Esophagus muscularis mucosa (tissue), 4 donors: ENCODE data around the gene IQGAP2. TPM values are rescaled to one million over a fixed set of nuclear protein-coding genes. Genes with fewer than 3 reads are reported as not detected.

Source experiments
- DNase-seq: peaks from one replicate; pipeline ENCODE4 v3.0.0-alpha.2; 2017; ENCODE audit errors: extremely low spot score
- H3K27ac ChIP-seq, 4 donors: fragments of 200-600 bp; sonication (generic); replicated peaks in 1 of 4; 1 replicate in 3 of 4; 2 replicates in 1 of 4; pipeline ENCODE4 v1.5.1; 2016 to 2019; ENCODE audit warnings: mild to moderate bottlenecking in 1 of 4
- H3K27me3 ChIP-seq, 4 donors: fragments of 200-600 bp; sonication (generic); one replicate each; pipeline versions ENCODE4 v1.5.1 to v1.6.0; 2016 to 2019
- H3K36me3 ChIP-seq, 4 donors: fragments of 200-600 bp; sonication (generic); one replicate each; pipeline ENCODE4 v1.5.1; 2016 to 2019
- H3K4me1 ChIP-seq, 4 donors: fragments of 200-600 bp; sonication (generic); one replicate each; pipeline ENCODE4 v1.5.1; 2016 to 2019
- H3K4me3 ChIP-seq, 4 donors: fragments of 200-600 bp; sonication (generic); 1 replicate in 2 of 4; 2 replicates in 2 of 4; pipeline ENCODE4 v1.5.1; 2016 to 2019; ENCODE audit warnings: mild to moderate bottlenecking in 4 of 4, moderate library complexity in 1 of 4
- H3K9me3 ChIP-seq, 4 donors: fragments of 200-600 bp; sonication (generic); 1 replicate in 3 of 4; 2 replicates in 1 of 4; pipeline ENCODE4 v1.5.1; 2016 to 2019
- CTCF ChIP-seq, 3 experiments: fragments of 200-600 bp in 2 of 3; fragments of 450-650 bp in 1 of 3; sonication (generic) in 2 of 3; IDR thresholded peaks; one replicate each; pipeline ENCODE4 v1.5.1; 2017 to 2019; ENCODE audit warnings: antibody characterized with exemption in 3 of 3, mild to moderate bottlenecking in 2 of 3, moderate library complexity in 1 of 3
- EP300 ChIP-seq: sonication (generic); formaldehyde crosslinking; IDR thresholded peaks from one replicate; pipeline ENCODE4 v1.6.1; 2017; ENCODE audit warnings: antibody characterized with exemption
- POLR2A ChIP-seq: fragments of 450-650 bp; IDR thresholded peaks from one replicate; pipeline ENCODE4 v1.6.1; 2017; ENCODE audit warnings: antibody characterized with exemption, moderate library complexity, mild to moderate bottlenecking, low read depth
- POLR2AphosphoS5 ChIP-seq, 2 donors: sonication (generic); formaldehyde crosslinking; IDR thresholded peaks; one replicate each; pipeline ENCODE4 v1.6.1; 2017; ENCODE audit warnings: antibody characterized with exemption in 2 of 2
- WGBS: methylation state at CpG from one replicate; pipeline ENCODE4 v1.1.5; 2018; 5-methylcytosine and 5-hydroxymethylcytosine counted together
- intact Hi-C: fragments of 100-400 bp; cut with DNase I; formaldehyde crosslinking; loops from one replicate; pipeline ENCODE4 v1.15.1; 2023
- total RNA-seq, 4 donors: library from RNA; depleted of rRNA; stranded (reverse); fragments of >200 nt; gene quantifications; one replicate each; pipeline versions ENCODE4 v1.1.0 to v1.2.1, GENCODE V29; 2016

The IQGAP2 gene
- total RNA-seq, 4 donors from 2014 or later: 14.9 to 30.7 (median 20.8) TPM

DNA sequence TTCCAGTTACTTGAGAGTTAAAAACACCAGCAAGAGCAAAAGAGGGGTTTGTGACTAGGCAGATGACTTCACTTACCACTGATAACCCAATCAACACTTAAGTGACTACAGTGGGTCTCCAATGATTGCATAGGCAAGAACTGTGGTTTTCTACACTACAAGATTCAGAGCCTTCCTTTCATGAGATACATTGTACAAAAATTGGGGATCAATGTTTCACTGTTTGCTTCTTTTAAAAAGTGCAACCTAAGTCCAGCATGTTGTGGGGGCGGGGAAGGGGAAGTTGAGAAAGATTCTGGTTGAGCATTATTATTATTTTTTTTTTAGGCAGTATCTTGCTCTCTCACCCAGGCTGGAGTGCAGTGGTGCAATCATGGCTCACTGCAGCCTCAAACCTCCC lies 3.6 kb downstream of the IQGAP2 start:
- 65% methylated on average over 1 of the region's 1 CpG for WGBS
- Histone ChIP-seq H3K27ac (no peak overlapping the region), H3K9me3 (no peaks in the 10 kb centered on the region), H3K36me3 (no peaks in the 10 kb centered on the region), H3K4me1 (peaks cover 12 to 28% (median 27%) of the 10 kb centered on the region in 4 donors), H3K27me3 (peaks cover 0 to 27% (median 6%) of the 10 kb centered on the region in 4 donors), H3K4me3 (no peak overlapping the region)
- TF ChIP-seq EP300: no peak
- no peak for TF ChIP-seq CTCF (IDR thresholded peaks at IDR 0.05)
- no peak for TF ChIP-seq POLR2A
- TF ChIP-seq POLR2AphosphoS5 (IDR thresholded peaks at IDR 0.05): no peak
- intact Hi-C loops: no loop called here
- no peak for DNase-seq

DNA sequence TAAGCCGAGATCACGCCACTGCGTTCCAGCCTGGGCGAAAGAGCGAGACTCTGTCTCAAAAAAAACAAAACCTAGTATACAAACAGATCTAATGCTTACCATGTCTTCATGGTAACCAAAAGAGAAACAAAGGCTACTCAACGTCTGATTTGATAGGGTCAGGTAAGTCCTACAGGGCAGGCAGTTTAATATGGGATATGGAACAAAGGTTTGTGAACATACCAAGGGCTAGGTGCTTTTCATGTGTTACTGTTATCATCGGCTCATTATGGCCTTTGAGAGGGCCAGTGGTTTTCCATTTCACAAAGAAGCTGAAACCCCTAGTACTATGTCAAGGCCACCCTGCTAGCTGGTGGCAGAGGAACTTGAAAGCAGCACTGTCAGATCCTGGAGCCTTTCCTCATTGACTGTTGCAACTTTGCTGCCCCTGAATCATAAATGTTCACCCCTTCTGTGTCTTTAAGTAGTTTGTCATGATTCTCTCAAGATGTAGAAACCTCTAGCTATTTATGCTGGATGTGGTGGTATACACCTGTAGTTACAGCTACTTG lies 5.1 kb downstream of the IQGAP2 start:
- Histone ChIP-seq H3K36me3 (no peaks in the 10 kb centered on the region), H3K27me3 (peaks cover 0 to 13% (median 3%) of the 10 kb centered on the region in 4 donors), H3K4me1 (peaks cover 4 to 14% (median 12%) of the 10 kb centered on the region in 4 donors), H3K4me3 (no peak overlapping the region), H3K9me3 (no peaks in the 10 kb centered on the region), H3K27ac (no peak overlapping the region)
- intact Hi-C loops: no loop called here
- TF ChIP-seq CTCF (IDR thresholded peaks at IDR 0.05) (no peak), EP300 (no peak), POLR2A (no peak), POLR2AphosphoS5 (IDR thresholded peaks at IDR 0.05) (no peak)
- 90% methylated on average over 7 of the region's 7 CpGs for WGBS
- no peak for DNase-seq

DNA sequence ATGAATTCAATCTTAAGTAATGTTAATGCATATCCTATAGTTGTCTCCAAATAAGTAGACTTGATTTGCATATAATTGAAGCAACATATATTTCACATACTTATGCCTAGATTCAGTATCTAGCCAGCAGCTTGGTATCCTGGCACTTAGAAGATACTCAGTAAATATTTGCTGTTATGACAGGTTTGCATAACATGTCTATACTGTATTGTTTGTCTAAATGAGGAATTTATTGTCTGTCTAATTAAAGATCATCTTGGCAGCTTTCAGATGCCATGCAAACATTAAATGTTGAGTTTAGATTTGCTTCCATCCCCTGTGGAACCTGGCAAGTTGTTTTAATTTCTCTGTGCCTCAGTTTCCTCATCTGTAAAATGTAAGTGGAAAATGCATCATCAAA lies 9.4 kb downstream of the IQGAP2 start:
- TF ChIP-seq CTCF (IDR thresholded peaks at IDR 0.05) (no peak), EP300 (no peak), POLR2AphosphoS5 (IDR thresholded peaks at IDR 0.05) (no peak), POLR2A (no peak)
- no peaks in the 10 kb centered on the region for H3K27me3 ChIP-seq
- intact Hi-C loops: no loop called here

GRCh38 chr5:76413746-76414145 lies 10.7 kb downstream of the IQGAP2 start:
- Histone ChIP-seq H3K4me1 (peaks cover 0 to 6% (median 2%) of the 10 kb centered on the region in 4 donors), H3K27ac (no peak overlapping the region), H3K27me3 (no peaks in the 10 kb centered on the region), H3K4me3 (no peak overlapping the region), H3K36me3 (no peaks in the 10 kb centered on the region), H3K9me3 (no peaks in the 10 kb centered on the region)
- intact Hi-C loops: no loop called here
- 93% methylated on average over 5 of the region's 5 CpGs for WGBS
- TF ChIP-seq POLR2A: no peak
- TF ChIP-seq CTCF (IDR thresholded peaks at IDR 0.05): no peak
- no peak for TF ChIP-seq POLR2AphosphoS5 (IDR thresholded peaks at IDR 0.05)
- TF ChIP-seq EP300: no peak
- DNase-seq: no peak

More for the DNA sequence above, 9.4 kb downstream of the IQGAP2 start:
- no peak for DNase-seq
- Histone ChIP-seq H3K27ac (no peak overlapping the region), H3K4me3 (no peak overlapping the region), H3K4me1 (peaks cover 0 to 6% (median 2%) of the 10 kb centered on the region in 4 donors), H3K36me3 (no peaks in the 10 kb centered on the region), H3K9me3 (no peaks in the 10 kb centered on the region)

DNA sequence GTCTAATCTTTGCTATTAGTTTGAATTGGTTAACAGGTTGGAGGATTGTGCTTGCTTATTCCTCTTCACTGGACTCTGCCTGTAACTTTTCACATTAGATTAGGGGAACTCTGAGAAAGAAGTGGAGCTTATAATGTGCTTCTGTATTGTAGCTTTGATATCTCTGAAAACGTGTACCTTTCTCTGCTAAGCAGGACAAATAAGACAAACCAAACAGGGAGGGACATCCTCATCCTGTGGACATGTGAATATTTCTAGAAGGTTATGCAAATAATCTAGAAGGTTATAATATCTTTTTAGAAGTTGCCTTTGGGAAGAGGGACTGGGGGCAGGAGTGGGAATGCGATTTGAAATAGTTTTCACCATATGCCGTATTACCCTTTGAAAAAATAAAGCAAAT lies 11.7 kb downstream of the IQGAP2 start:
- TF ChIP-seq POLR2AphosphoS5 (IDR thresholded peaks at IDR 0.05) (no peak), POLR2A (no peak), EP300 (no peak), CTCF (IDR thresholded peaks at IDR 0.05) (no peak)
- WGBS: 69% methylated on average over 3 of the region's 3 CpGs
- Histone ChIP-seq H3K27ac (no peak overlapping the region), H3K36me3 (no peaks in the 10 kb centered on the region), H3K4me1 (peaks cover 0 to 6% (median 2%) of the 10 kb centered on the region in 4 donors), H3K4me3 (no peak overlapping the region), H3K9me3 (no peaks in the 10 kb centered on the region), H3K27me3 (no peaks in the 10 kb centered on the region)
- intact Hi-C loops: no loop called here
- no peak for DNase-seq
